ENCODE measurements around the gene DIAPH2. TPM values are rescaled to one million over a fixed set of nuclear protein-coding genes. Genes with fewer than 3 reads are reported as not detected.

The DIAPH2 gene
- total and polyA plus RNA-seq, 2 experiments from 2014 or later: 7.5 to 8.1 TPM

DNA sequence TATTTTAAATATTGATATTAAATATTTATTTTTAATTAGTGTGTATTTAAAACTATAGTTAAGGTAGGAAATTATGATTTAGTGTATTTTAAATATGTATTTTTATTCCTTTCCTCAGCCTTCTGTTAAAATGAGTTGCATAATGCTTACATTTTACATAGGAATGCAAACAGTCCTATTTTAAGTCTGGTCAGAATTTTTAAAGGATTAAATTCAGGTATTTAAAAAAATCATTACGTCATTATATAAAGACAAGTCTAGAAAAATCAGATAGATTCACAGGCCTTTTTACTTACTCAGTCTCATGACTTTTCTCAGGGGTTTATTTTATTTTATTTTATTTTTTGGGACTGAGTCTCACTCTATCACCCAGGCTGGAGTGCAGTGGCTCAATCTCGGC is 148.7 kb downstream of the DIAPH2 start:
- Histone ChIP-seq H3K9me2 (ENCODE audit: insufficient read depth) (no peaks in the 10 kb centered on the region), H3K4me3 (no peak overlapping the region), H3K4me1 (ENCODE audit: insufficient read depth) (no peaks in the 10 kb centered on the region), H3K36me3 (ENCODE audit: low read depth) (no peaks in the 10 kb centered on the region), H2AFZ (no peak overlapping the region), H3F3A (ENCODE audit: insufficient read depth) (no peaks in the 10 kb centered on the region), H3K79me2 (ENCODE audit: insufficient read depth) (no peaks in the 10 kb centered on the region), H3K9me3 (ENCODE audit: low read depth) (no peaks in the 10 kb centered on the region), H3K27ac (no peak overlapping the region), H4K20me1 (ENCODE audit: insufficient read depth) (no peaks in the 10 kb centered on the region), H3K9ac (no peak overlapping the region), H3K27me3 (replicated peaks; ENCODE audit: insufficient read depth) (no peaks in the 10 kb centered on the region), H3K4me2 (ENCODE audit: unreplicated experiment) (no peak overlapping the region)
- peak; percentile 1 for DNase-seq
- 93 to 100% methylated on average over 1 to 2 of the region's 2 CpGs for WGBS, 2 experiments (ENCODE audit: low coverage in 1 of 2, low lambda C conversion rate in 2 of 2, missing lambda C conversion rate in 2 of 2)
- TF ChIP-seq EZH2phosphoT487 (IDR thresholded peaks at IDR 0.05; ENCODE audit: insufficient read depth, low read depth) (no peak), EZH2 (IDR thresholded peaks at IDR 0.05; ENCODE audit: insufficient read depth, poor library complexity, severe bottlenecking) (no peak)
- in situ Hi-C loops (cut with MboI): no loop called here

DNA sequence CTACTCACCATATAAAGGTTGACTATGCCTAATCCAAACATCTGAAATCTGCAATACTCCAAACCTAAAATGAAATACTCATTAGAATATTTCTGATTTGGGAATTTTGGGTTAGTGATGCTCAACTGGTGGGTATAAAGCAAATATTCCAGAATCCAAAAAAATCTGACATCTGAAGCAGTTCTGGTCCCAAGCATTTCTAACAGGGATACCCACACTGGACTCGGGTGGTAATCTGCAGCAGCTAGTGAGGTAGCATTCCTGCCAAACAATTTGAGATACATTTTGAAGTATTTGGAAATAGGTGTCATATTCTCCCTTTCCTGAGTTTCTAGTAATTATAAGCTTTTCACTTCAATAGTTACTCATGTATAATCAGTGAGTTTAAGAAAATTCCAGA is 149.5 kb downstream of the DIAPH2 start:
- Histone ChIP-seq H4K20me1 (ENCODE audit: insufficient read depth) (no peaks in the 10 kb centered on the region), H3K9ac (no peak overlapping the region), H3K4me2 (ENCODE audit: unreplicated experiment) (no peak overlapping the region), H3K36me3 (ENCODE audit: low read depth) (no peaks in the 10 kb centered on the region), H3K27me3 (replicated peaks; ENCODE audit: insufficient read depth) (no peaks in the 10 kb centered on the region), H3K79me2 (ENCODE audit: insufficient read depth) (no peaks in the 10 kb centered on the region), H3K4me1 (ENCODE audit: insufficient read depth) (no peaks in the 10 kb centered on the region), H3K9me2 (ENCODE audit: insufficient read depth) (no peaks in the 10 kb centered on the region), H3K9me3 (ENCODE audit: low read depth) (no peaks in the 10 kb centered on the region), H3K27ac (no peak overlapping the region), H3F3A (ENCODE audit: insufficient read depth) (no peaks in the 10 kb centered on the region), H2AFZ (no peak overlapping the region), H3K4me3 (no peak overlapping the region)
- TF ChIP-seq EZH2phosphoT487 (IDR thresholded peaks at IDR 0.05; ENCODE audit: insufficient read depth, low read depth) (no peak), EZH2 (IDR thresholded peaks at IDR 0.05; ENCODE audit: insufficient read depth, poor library complexity, severe bottlenecking) (no peak)
- no peak for DNase-seq
- 100% methylated on average over 1 of the region's 1 CpG for WGBS, 2 experiments (ENCODE audit: low coverage in 1 of 2, low lambda C conversion rate in 2 of 2, missing lambda C conversion rate in 2 of 2)
- in situ Hi-C loops (cut with MboI): no loop called here

DNA sequence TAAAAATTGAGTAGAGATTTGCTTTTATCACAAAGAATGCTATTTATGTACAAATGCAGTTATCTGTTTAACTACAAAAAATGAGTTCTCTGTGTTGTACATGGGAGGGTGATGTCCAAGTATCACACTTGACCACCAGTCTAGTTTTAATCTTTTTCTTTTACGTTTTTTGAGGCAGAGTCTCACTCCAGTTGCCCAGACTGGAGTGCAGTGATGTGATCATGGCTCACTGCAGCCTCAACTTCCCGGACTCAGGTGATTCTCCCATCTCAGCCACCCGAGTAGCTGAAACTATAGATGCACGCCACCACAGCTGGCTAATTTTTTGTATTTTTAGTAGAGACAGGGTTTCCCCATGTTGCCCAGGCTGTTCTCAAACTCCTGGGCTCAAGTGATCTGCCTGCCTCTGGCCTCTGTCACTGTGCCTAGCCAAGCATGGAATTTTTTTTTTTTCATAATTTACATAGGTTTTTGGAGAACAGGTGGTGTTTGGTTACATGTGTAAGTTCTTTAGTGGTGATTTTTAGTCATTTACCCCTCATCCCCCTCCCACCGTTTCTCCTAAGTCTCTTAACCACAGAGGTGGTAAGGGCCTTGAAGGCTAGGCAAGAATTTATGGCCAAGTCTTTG is 151.1 kb downstream of the DIAPH2 start:
- H2AFZ ChIP-seq: no peak overlapping the region
- H3K36me3 ChIP-seq (ENCODE audit: low read depth): no peaks in the 10 kb centered on the region
- H3K79me2 ChIP-seq (ENCODE audit: insufficient read depth): no peaks in the 10 kb centered on the region
- DNase-seq: no peak
- H3K9me3 ChIP-seq (ENCODE audit: low read depth): no peaks in the 10 kb centered on the region
- 95 to 99% methylated on average over 5 of the region's 5 CpGs for WGBS, 2 experiments (ENCODE audit: low coverage in 1 of 2, low lambda C conversion rate in 2 of 2, missing lambda C conversion rate in 2 of 2)
- H3K4me3 ChIP-seq: no peak overlapping the region
- H3F3A ChIP-seq (ENCODE audit: insufficient read depth): no peaks in the 10 kb centered on the region
- in situ Hi-C loops (cut with MboI): no loop called here
- H4K20me1 ChIP-seq (ENCODE audit: insufficient read depth): no peaks in the 10 kb centered on the region
- H3K9me2 ChIP-seq (ENCODE audit: insufficient read depth): no peaks in the 10 kb centered on the region
- H3K27me3 ChIP-seq (replicated peaks; ENCODE audit: insufficient read depth): no peaks in the 10 kb centered on the region
- no peak overlapping the region for H3K9ac ChIP-seq
- TF ChIP-seq EZH2 (IDR thresholded peaks at IDR 0.05; ENCODE audit: insufficient read depth, poor library complexity, severe bottlenecking) (no peak), EZH2phosphoT487 (IDR thresholded peaks at IDR 0.05; ENCODE audit: insufficient read depth, low read depth) (no peak)
- H3K4me2 ChIP-seq (ENCODE audit: unreplicated experiment): no peak overlapping the region
- no peaks in the 10 kb centered on the region for H3K4me1 ChIP-seq (ENCODE audit: insufficient read depth)
- no peak overlapping the region for H3K27ac ChIP-seq

DNA sequence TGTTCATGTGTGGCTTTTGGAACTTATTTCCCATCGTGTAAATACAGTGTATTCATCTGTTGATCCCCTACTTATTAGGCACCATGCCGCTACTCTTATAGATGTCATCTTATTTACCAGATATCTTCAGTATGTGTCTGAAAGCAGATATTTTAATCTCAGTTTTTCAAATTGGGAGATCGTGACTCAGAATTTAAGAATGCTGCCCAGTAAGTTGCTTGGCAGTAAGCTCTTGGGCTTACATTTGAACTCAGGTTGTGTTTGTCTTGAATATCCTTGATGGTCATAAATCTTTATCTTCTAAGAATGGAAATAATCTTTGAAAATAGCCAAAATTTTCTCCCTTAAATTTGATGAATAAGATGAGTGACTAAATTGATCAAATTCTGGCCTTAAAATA is 153.2 kb downstream of the DIAPH2 start:
- H3K9me2 ChIP-seq (ENCODE audit: insufficient read depth): no peaks in the 10 kb centered on the region
- H3K79me2 ChIP-seq (ENCODE audit: insufficient read depth): no peaks in the 10 kb centered on the region
- H2AFZ ChIP-seq: no peak overlapping the region
- WGBS, 2 experiments (ENCODE audit: low coverage in 1 of 2, low lambda C conversion rate in 2 of 2, missing lambda C conversion rate in 2 of 2): 65 to 70% methylated on average over 3 of the region's 3 CpGs
- H4K20me1 ChIP-seq (ENCODE audit: insufficient read depth): no peaks in the 10 kb centered on the region
- H3K27ac ChIP-seq: no peak overlapping the region
- no peak overlapping the region for H3K4me2 ChIP-seq (ENCODE audit: unreplicated experiment)
- H3K27me3 ChIP-seq (replicated peaks; ENCODE audit: insufficient read depth): no peaks in the 10 kb centered on the region
- no peaks in the 10 kb centered on the region for H3F3A ChIP-seq (ENCODE audit: insufficient read depth)
- no peak overlapping the region for H3K9ac ChIP-seq
- no peak overlapping the region for H3K4me3 ChIP-seq
- H3K4me1 ChIP-seq (ENCODE audit: insufficient read depth): no peaks in the 10 kb centered on the region
- no peak for TF ChIP-seq EZH2 (IDR thresholded peaks at IDR 0.05; ENCODE audit: insufficient read depth, poor library complexity, severe bottlenecking)
- TF ChIP-seq EZH2phosphoT487 (IDR thresholded peaks at IDR 0.05; ENCODE audit: insufficient read depth, low read depth): no peak
- H3K9me3 ChIP-seq (ENCODE audit: low read depth): no peaks in the 10 kb centered on the region
- peak; percentile 7 for DNase-seq
- in situ Hi-C loops (cut with MboI): no loop called here
- H3K36me3 ChIP-seq (ENCODE audit: low read depth): no peaks in the 10 kb centered on the region

DNA sequence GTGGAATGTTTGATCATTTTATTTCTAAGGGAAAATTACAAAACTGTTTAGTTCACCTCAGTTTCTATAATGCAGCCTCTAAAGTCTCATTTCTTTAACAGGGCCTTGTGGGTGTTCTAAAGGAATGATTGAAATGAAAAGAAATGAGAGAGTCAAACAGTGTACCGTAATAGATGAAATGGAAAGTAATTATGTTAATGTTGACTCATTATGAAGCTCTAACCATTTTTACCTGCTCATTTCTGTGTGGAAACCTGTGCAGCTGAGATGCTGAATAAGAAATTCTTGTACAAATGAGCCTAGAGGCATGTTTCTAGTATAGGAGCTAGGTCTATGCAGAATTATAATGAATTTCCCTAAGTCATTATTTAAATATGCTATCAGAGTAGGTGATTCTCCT is 153.9 kb downstream of the DIAPH2 start:
- H3K79me2 ChIP-seq (ENCODE audit: insufficient read depth): no peaks in the 10 kb centered on the region
- in situ Hi-C loops (cut with MboI): no loop called here

More for the DNA sequence above, 153.9 kb downstream of the DIAPH2 start:
- no peaks in the 10 kb centered on the region for H3K27me3 ChIP-seq (replicated peaks; ENCODE audit: insufficient read depth)
- H3K4me1 ChIP-seq (ENCODE audit: insufficient read depth): no peaks in the 10 kb centered on the region
- no peak overlapping the region for H3K9ac ChIP-seq
- H3K4me2 ChIP-seq (ENCODE audit: unreplicated experiment): no peak overlapping the region
- no peak overlapping the region for H3K27ac ChIP-seq
- H3K9me2 ChIP-seq (ENCODE audit: insufficient read depth): no peaks in the 10 kb centered on the region
- H4K20me1 ChIP-seq (ENCODE audit: insufficient read depth): no peaks in the 10 kb centered on the region
- no peaks in the 10 kb centered on the region for H3F3A ChIP-seq (ENCODE audit: insufficient read depth)
- WGBS, 2 experiments (ENCODE audit: low coverage in 1 of 2, low lambda C conversion rate in 2 of 2, missing lambda C conversion rate in 2 of 2): 100% methylated on average over 1 of the region's 1 CpG
- H3K36me3 ChIP-seq (ENCODE audit: low read depth): no peaks in the 10 kb centered on the region
- no peaks in the 10 kb centered on the region for H3K9me3 ChIP-seq (ENCODE audit: low read depth)
- H3K4me3 ChIP-seq: no peak overlapping the region
- H2AFZ ChIP-seq: no peak overlapping the region
- no peak for DNase-seq
- TF ChIP-seq EZH2phosphoT487 (IDR thresholded peaks at IDR 0.05; ENCODE audit: insufficient read depth, low read depth): no peak
- no peak for TF ChIP-seq EZH2 (IDR thresholded peaks at IDR 0.05; ENCODE audit: insufficient read depth, poor library complexity, severe bottlenecking)

All from GM23248 (cell line).